HL-60 (cell line): ENCODE measurements around the gene HRH1.
"Not testable (repeated sequence)": the region's sequence is repeated elsewhere in the genome, so short reads cannot be mapped to it uniquely, and the experiment has no call there.

Experiments
- CTCF ChIP-seq: IDR thresholded peaks from one replicate; pipeline ENCODE4 v1.5.1; 2011; ENCODE audit warnings: low read length, control low read depth, inconsistent platforms; ENCODE audit not compliant: insufficient read depth
- GABPA ChIP-seq: IDR thresholded peaks from 2 replicates; pipeline ENCODE4 v1.6.1; 2012; ENCODE audit warnings: low read depth

GRCh38 chr3:11205881-11206280 is 51.6 kb downstream of the HRH1 start:
- not testable (repeated sequence) for TF ChIP-seq CTCF, GABPA
